Nephron (organoid): Measurements from ENCODE around the gene LGR4.

Experiments used
- H3K27ac Mint-ChIP-seq, 3 experiments: 2 replicates each; pipeline ENCODE4 v1.8.0; 2020; ENCODE audit warnings: mixed read lengths in 3 of 3, mild to moderate bottlenecking in 2 of 3, moderate library complexity in 1 of 3
- H3K27me3 Mint-ChIP-seq: 2 replicates; pipeline ENCODE4 v1.8.0; 2021; ENCODE audit warnings: low read depth, mild to moderate bottlenecking, moderate library complexity, mixed read lengths
- H3K36me3 Mint-ChIP-seq: 2 replicates; pipeline ENCODE4 v1.8.0; 2020; ENCODE audit warnings: low read depth, mixed read lengths
- H3K4me1 Mint-ChIP-seq: 2 replicates; pipeline ENCODE4 v1.8.0; 2020; ENCODE audit warnings: mixed read lengths
- H3K4me3 Mint-ChIP-seq, 3 experiments: 2 replicates each; pipeline ENCODE4 v1.8.0; 2020; ENCODE audit warnings: mild to moderate bottlenecking in 3 of 3, mixed read lengths in 3 of 3, moderate library complexity in 2 of 3
- H3K9me3 Mint-ChIP-seq: 2 replicates; pipeline ENCODE4 v1.8.0; 2020; ENCODE audit warnings: mixed read lengths
- TF ChIP-seq, protein P1 (sequence below), 3 experiments: fragments of 200-600 bp; sonication (generic); IDR thresholded peaks; one replicate each; pipeline ENCODE4 v1.5.0; 2021; ENCODE audit warnings: antibody characterized with exemption in 3 of 3; ENCODE audit not compliant: unreplicated experiment in 3 of 3

Gene LGR4

DNA sequence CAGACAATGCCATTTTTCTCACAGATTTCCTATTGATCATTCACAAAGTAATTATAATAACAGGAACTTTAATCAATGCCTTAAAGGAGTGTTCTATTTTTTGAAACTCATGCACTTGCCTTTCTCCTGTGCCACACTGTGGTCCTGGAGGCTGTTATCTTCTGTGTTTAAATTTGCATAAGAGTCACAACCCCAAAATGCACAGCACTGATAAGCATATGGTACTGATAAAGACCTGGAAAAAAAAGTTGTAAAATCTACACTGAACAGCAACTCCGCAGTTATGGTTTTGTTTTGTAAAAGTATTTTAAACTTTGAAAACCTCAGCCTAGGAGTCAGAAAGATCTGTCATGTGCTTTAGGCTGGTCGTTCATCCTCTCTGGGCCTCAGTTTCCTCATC, 100.4 kb downstream of the LGR4 start:
- Mint-ChIP-seq H3K36me3 (peaks cover 59% of the 10 kb centered on the region), H3K4me3 (no peak overlapping the region), H3K27ac (peak overlapping the region in 2 of 3 experiments; percentile 35 to 54), H3K9me3 (no peaks in the 10 kb centered on the region), H3K4me1 (peaks cover 25% of the 10 kb centered on the region), H3K27me3 (no peaks in the 10 kb centered on the region)
- TF ChIP-seq, protein P1, sequence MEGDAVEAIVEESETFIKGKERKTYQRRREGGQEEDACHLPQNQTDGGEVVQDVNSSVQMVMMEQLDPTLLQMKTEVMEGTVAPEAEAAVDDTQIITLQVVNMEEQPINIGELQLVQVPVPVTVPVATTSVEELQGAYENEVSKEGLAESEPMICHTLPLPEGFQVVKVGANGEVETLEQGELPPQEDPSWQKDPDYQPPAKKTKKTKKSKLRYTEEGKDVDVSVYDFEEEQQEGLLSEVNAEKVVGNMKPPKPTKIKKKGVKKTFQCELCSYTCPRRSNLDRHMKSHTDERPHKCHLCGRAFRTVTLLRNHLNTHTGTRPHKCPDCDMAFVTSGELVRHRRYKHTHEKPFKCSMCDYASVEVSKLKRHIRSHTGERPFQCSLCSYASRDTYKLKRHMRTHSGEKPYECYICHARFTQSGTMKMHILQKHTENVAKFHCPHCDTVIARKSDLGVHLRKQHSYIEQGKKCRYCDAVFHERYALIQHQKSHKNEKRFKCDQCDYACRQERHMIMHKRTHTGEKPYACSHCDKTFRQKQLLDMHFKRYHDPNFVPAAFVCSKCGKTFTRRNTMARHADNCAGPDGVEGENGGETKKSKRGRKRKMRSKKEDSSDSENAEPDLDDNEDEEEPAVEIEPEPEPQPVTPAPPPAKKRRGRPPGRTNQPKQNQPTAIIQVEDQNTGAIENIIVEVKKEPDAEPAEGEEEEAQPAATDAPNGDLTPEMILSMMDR (IDR thresholded peaks at IDR 0.05; ENCODE audit: unreplicated experiment in 3 of 3), result no peak

DNA sequence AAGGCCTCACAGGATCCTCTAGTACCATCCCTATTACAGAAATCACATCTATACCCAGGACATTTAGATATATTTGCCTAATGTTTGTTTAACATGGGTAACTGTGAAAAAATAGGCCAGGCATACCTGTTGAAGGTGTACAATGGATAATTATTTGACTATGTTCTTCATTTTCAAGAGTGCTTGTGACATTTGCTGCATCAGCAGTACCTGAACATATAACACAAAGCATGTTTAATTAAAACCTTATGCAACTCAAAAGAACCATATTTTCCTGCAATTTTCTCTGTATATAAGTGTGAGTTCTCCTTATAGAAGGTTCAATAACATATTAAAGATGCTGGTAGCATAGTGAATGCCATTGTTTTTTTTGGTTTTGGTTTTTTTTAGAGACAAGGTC, 101.1 kb downstream of the LGR4 start:
- Mint-ChIP-seq H3K4me1 (peaks cover 25% of the 10 kb centered on the region), H3K9me3 (no peaks in the 10 kb centered on the region), H3K36me3 (peaks cover 55% of the 10 kb centered on the region), H3K4me3 (no peak overlapping the region), H3K27me3 (no peaks in the 10 kb centered on the region), H3K27ac (peak overlapping the region in 2 of 3 experiments; percentile 80 to 89)
- TF ChIP-seq, protein P1 (IDR thresholded peaks at IDR 0.05; ENCODE audit: unreplicated experiment in 3 of 3), result no peak

DNA sequence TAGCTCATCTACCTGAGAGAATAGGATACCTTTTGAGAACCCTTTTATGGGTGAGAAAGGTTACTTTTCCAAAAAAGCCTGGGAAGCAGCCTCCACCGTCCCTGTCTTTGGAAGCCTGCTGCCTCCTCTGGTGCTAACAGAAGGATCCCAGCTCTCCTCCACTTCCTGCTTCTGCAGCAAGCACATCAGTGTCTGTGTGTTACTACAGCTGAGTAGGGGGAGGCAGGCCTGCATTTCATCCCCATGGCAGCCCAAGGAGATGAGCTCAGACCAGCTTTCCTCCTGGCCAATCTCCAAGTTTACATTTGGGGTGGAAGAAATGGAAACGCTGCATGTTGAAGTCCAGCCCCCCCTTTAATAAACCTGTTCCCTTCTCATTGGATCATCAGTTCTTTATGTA, 102.2 kb downstream of the LGR4 start:
- H3K4me1 Mint-ChIP-seq, result peaks cover 25% of the 10 kb centered on the region
- H3K36me3 Mint-ChIP-seq, result peaks cover 50% of the 10 kb centered on the region
- H3K27me3 Mint-ChIP-seq, result no peaks in the 10 kb centered on the region
- TF ChIP-seq, protein P1 (IDR thresholded peaks at IDR 0.05; ENCODE audit: unreplicated experiment in 3 of 3), result no peak
- peak overlapping the region in 2 of 3 experiments; percentile 80 to 89 for H3K27ac Mint-ChIP-seq
- no peak overlapping the region for H3K4me3 Mint-ChIP-seq
- no peaks in the 10 kb centered on the region for H3K9me3 Mint-ChIP-seq

DNA sequence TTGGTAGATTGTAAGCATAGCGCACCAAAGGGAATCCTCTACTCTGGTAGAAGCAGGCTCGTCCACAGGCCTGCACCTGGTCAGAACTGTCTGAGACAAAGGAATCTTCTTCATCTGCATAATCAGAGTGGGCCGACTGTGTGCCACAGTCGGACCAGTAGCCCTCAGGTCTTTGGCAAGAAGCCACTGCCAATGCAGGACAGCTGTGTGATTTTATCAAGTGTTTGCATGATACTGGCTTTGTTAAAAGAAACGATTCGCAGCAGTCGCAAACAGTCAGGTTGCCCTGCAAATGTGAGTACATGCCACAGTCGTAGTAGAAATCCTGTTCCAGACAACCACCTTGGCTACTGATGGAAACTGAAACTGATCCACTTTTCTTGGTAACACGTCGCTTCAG, 104.7 kb downstream of the LGR4 start:
- Mint-ChIP-seq H3K9me3 (no peaks in the 10 kb centered on the region), H3K27me3 (no peaks in the 10 kb centered on the region), H3K27ac (peak overlapping the region in 2 of 3 experiments; percentile 34 to 45), H3K4me3 (no peak overlapping the region), H3K36me3 (peaks cover 38% of the 10 kb centered on the region), H3K4me1 (peaks cover 34% of the 10 kb centered on the region)
- TF ChIP-seq, protein P1 (IDR thresholded peaks at IDR 0.05; ENCODE audit: unreplicated experiment in 3 of 3), result no peak

DNA sequence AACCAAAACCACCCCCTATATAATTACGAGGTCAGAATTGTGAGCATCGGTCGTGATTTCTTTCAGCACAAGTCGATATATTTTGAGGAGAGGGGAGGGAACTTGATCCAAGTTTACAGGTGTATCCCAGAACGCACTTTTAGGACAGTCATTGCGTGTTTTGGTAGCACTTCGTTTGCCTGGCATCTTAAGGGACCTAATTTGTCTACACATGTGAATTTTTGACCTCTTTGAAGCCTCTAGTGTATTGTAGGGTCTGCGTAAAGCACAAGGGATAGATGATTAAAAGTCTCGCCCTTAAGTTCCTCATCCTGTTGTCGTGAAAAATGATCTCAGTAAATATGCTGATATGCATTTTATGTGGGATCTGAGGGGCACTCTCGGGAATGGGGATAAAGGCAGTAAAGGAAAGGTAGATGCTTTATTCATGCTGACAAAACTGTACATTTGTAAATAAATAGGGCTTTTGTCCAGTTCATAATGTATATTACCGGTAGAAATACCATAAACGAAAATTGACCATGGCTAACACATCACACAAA, 108.9 kb downstream of the LGR4 start:
- H3K36me3 Mint-ChIP-seq, result peaks cover 16% of the 10 kb centered on the region
- no peaks in the 10 kb centered on the region for H3K27me3 Mint-ChIP-seq
- H3K27ac Mint-ChIP-seq, result peak overlapping the region; percentile 94 to 97 (median 95)
- no peaks in the 10 kb centered on the region for H3K9me3 Mint-ChIP-seq
- H3K4me1 Mint-ChIP-seq, result peaks cover 53% of the 10 kb centered on the region
- TF ChIP-seq, protein P1 (IDR thresholded peaks at IDR 0.05; ENCODE audit: unreplicated experiment in 3 of 3), result no peak
- peak overlapping the region; percentile 97 to 98 (median 97) for H3K4me3 Mint-ChIP-seq
